WTC11 (cell line): Measurements from ENCODE around the gene NTN5. TPM values are rescaled to one million over a fixed set of nuclear protein-coding genes. Genes with fewer than 3 reads are reported as not detected.
A peak's percentile ranks its signal among the peaks of the same experiment; 100 is the strongest.

Experiments used
- ATAC-seq: fragments of 200-7000 bp; cut with Tn5 transposase; 2 replicates; pipeline ENCODE4 v1.10.0; 2021; ENCODE audit warnings: mild to moderate bottlenecking, moderate library complexity
- CTCF ChIA-PET: fragments of 300-600 bp; sonication (Branson Sonifier 250); formaldehyde crosslinking; loops from one replicate; lab custom pipeline; 2021; ENCODE audit warnings: antibody characterized with exemption; lab: Charles Lee
- POLR2A ChIA-PET: fragments of 350-600 bp; sonication (Branson Sonifier 250); formaldehyde crosslinking; loops from one replicate; lab custom pipeline; 2021; ENCODE audit warnings: antibody characterized with exemption; lab: Charles Lee
- DNase-seq: peaks from one replicate; pipeline ENCODE4 v3.0.0; 2021; ENCODE audit warnings: low spot score
- H3K27ac Mint-ChIP-seq: 2 replicates; pipeline ENCODE4 v1.8.0; 2021; ENCODE audit warnings: mixed read lengths
- H3K27me3 Mint-ChIP-seq: 2 replicates; pipeline ENCODE4 v1.8.0; 2021; ENCODE audit warnings: low read depth, mild to moderate bottlenecking, moderate library complexity, mixed read lengths
- H3K36me3 Mint-ChIP-seq: 2 replicates; pipeline ENCODE4 v1.8.0; 2021; ENCODE audit warnings: mixed read lengths
- H3K4me1 Mint-ChIP-seq: 2 replicates; pipeline ENCODE4 v1.8.0; 2022; ENCODE audit warnings: mixed read lengths
- H3K4me3 Mint-ChIP-seq: 2 replicates; pipeline ENCODE4 v1.8.0; 2021; ENCODE audit warnings: mild to moderate bottlenecking, moderate library complexity, mixed read lengths
- H3K9me3 Mint-ChIP-seq: 2 replicates; pipeline ENCODE4 v1.8.0; 2021; ENCODE audit warnings: mixed read lengths
- CBFB ChIP-seq: sonication (generic); formaldehyde crosslinking; IDR thresholded peaks from 2 replicates; pipeline ENCODE4 v1.8.1; 2022; ENCODE audit warnings: mild to moderate bottlenecking, low read depth, missing genetic modification reagents
- ELF4 ChIP-seq: sonication (generic); formaldehyde crosslinking; IDR thresholded peaks from 2 replicates; pipeline ENCODE4 v1.8.1; 2022; ENCODE audit warnings: low read depth, mild to moderate bottlenecking, moderate library complexity, missing genetic modification reagents
- GTF2I ChIP-seq: fragments of 250-450 bp; sonication (Bioruptor Pico); conservative IDR thresholded peaks from 2 replicates; pipeline ENCODE4 v1.4.0; 2021; ENCODE audit warnings: mild to moderate bottlenecking
- IRF1 ChIP-seq: sonication (generic); formaldehyde crosslinking; IDR thresholded peaks from 2 replicates; pipeline ENCODE4 v1.8.0; 2023; ENCODE audit warnings: missing genetic modification reagents
- SMAD4 ChIP-seq: sonication (generic); formaldehyde crosslinking; IDR thresholded peaks from 2 replicates; pipeline ENCODE4 v1.8.0; 2022; ENCODE audit warnings: mild to moderate bottlenecking, missing genetic modification reagents
- ZNF232 ChIP-seq: sonication (generic); formaldehyde crosslinking; IDR thresholded peaks from 2 replicates; pipeline ENCODE4 v1.8.0; 2022; ENCODE audit warnings: mild to moderate bottlenecking, missing genetic modification reagents
- total RNA-seq: library from RNA; stranded (reverse); gene quantifications from 3 replicates; pipeline ENCODE4 v1.2.3, GENCODE V29; 2021
- TF ChIP-seq, protein P1 (sequence below): sonication (generic); formaldehyde crosslinking; IDR thresholded peaks from 2 replicates; pipeline ENCODE4 v1.8.1; 2022; ENCODE audit warnings: missing genetic modification reagents, borderline replicate concordance
- TF ChIP-seq, protein P2 (sequence below): sonication (generic); formaldehyde crosslinking; IDR thresholded peaks from 2 replicates; pipeline ENCODE4 v1.8.0; 2023; ENCODE audit warnings: mild to moderate bottlenecking, missing genetic modification reagents
- TF ChIP-seq, protein P3 (sequence below): fragments of 250-450 bp; sonication (Bioruptor Pico); conservative IDR thresholded peaks from 2 replicates; pipeline ENCODE4 v1.9.0; 2021; ENCODE audit warnings: mild to moderate bottlenecking
- TF ChIP-seq, protein P4 (sequence below): sonication (generic); formaldehyde crosslinking; IDR thresholded peaks from 2 replicates; pipeline ENCODE4 v1.8.1; 2023; ENCODE audit warnings: mild to moderate bottlenecking, missing genetic modification reagents, moderate library complexity
- TF ChIP-seq, protein P5 (sequence below): sonication (generic); formaldehyde crosslinking; IDR thresholded peaks from 2 replicates; pipeline ENCODE4 v1.8.1; 2023; ENCODE audit warnings: mild to moderate bottlenecking, moderate library complexity, missing genetic modification reagents
- TF ChIP-seq, protein P6 (sequence below): sonication (generic); formaldehyde crosslinking; IDR thresholded peaks from 2 replicates; pipeline ENCODE4 v1.8.0; 2022; ENCODE audit warnings: mild to moderate bottlenecking, missing genetic modification reagents
- TF ChIP-seq, protein P7 (sequence below): fragments of 250-450 bp; sonication (Bioruptor Pico); IDR thresholded peaks from 2 replicates; pipeline ENCODE4 v1.8.0; 2021; ENCODE audit warnings: mild to moderate bottlenecking
- TF ChIP-seq, protein P8 (sequence below): sonication (generic); formaldehyde crosslinking; IDR thresholded peaks from 2 replicates; pipeline ENCODE4 v1.8.1; 2023; ENCODE audit warnings: mild to moderate bottlenecking, missing genetic modification reagents, borderline replicate concordance

The NTN5 gene
- total RNA-seq, 1 experiment from 2014 or later = 0.28 TPM

GRCh38 chr19:48720613-48721296 lies 47.9 kb upstream of the NTN5 start (continued):
- TF ChIP-seq, protein P1, sequence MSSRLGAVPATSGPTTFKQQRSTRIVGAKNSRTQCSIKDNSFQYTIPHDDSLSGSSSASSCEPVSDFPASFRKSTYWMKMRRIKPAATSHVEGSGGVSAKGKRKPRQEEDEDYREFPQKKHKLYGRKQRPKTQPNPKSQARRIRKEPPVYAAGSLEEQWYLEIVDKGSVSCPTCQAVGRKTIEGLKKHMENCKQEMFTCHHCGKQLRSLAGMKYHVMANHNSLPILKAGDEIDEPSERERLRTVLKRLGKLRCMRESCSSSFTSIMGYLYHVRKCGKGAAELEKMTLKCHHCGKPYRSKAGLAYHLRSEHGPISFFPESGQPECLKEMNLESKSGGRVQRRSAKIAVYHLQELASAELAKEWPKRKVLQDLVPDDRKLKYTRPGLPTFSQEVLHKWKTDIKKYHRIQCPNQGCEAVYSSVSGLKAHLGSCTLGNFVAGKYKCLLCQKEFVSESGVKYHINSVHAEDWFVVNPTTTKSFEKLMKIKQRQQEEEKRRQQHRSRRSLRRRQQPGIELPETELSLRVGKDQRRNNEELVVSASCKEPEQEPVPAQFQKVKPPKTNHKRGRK = no peak
- TF ChIP-seq GTF2I (CRISPR knock-in tag) (no peak), ZNF232 (CRISPR knock-in tag) (0 out of 2 replicates have a peak, but pooled peaks have one; percentile 23), ELF4 (CRISPR knock-in tag) (no peak)
- TF ChIP-seq, all 79 proteins: peak for 10

GRCh38 chr19:48720251-48720612 lies 47.4 kb upstream of the NTN5 start:
- ChIA-PET CTCF (interaction anchor here (0.7 to 1.5 kb wide), 8 partner anchors 8 to 122 kb away, joined by 3 to 16 read pairs (median 4); no protein-coding TSS in a partner anchor), POLR2A (interaction anchor here (0.9 to 1.0 kb wide), 2 partner anchors 19 to 45 kb away, joined by 3 to 4 read pairs; no protein-coding TSS in a partner anchor)
- H3K27me3 Mint-ChIP-seq = no peaks in the 10 kb centered on the region
- no peaks in the 10 kb centered on the region; the same call in 1 of the 2 replicates for H3K36me3 Mint-ChIP-seq
- H3K27ac Mint-ChIP-seq = no peak overlapping the region
- no peak for TF ChIP-seq SMAD4 (CRISPR knock-in tag)
- TF ChIP-seq, protein P2, sequence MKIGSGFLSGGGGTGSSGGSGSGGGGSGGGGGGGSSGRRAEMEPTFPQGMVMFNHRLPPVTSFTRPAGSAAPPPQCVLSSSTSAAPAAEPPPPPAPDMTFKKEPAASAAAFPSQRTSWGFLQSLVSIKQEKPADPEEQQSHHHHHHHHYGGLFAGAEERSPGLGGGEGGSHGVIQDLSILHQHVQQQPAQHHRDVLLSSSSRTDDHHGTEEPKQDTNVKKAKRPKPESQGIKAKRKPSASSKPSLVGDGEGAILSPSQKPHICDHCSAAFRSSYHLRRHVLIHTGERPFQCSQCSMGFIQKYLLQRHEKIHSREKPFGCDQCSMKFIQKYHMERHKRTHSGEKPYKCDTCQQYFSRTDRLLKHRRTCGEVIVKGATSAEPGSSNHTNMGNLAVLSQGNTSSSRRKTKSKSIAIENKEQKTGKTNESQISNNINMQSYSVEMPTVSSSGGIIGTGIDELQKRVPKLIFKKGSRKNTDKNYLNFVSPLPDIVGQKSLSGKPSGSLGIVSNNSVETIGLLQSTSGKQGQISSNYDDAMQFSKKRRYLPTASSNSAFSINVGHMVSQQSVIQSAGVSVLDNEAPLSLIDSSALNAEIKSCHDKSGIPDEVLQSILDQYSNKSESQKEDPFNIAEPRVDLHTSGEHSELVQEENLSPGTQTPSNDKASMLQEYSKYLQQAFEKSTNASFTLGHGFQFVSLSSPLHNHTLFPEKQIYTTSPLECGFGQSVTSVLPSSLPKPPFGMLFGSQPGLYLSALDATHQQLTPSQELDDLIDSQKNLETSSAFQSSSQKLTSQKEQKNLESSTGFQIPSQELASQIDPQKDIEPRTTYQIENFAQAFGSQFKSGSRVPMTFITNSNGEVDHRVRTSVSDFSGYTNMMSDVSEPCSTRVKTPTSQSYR (CRISPR knock-in tag) = no peak
- no peak for TF ChIP-seq CBFB (CRISPR knock-in tag)
- TF ChIP-seq, protein P3, sequence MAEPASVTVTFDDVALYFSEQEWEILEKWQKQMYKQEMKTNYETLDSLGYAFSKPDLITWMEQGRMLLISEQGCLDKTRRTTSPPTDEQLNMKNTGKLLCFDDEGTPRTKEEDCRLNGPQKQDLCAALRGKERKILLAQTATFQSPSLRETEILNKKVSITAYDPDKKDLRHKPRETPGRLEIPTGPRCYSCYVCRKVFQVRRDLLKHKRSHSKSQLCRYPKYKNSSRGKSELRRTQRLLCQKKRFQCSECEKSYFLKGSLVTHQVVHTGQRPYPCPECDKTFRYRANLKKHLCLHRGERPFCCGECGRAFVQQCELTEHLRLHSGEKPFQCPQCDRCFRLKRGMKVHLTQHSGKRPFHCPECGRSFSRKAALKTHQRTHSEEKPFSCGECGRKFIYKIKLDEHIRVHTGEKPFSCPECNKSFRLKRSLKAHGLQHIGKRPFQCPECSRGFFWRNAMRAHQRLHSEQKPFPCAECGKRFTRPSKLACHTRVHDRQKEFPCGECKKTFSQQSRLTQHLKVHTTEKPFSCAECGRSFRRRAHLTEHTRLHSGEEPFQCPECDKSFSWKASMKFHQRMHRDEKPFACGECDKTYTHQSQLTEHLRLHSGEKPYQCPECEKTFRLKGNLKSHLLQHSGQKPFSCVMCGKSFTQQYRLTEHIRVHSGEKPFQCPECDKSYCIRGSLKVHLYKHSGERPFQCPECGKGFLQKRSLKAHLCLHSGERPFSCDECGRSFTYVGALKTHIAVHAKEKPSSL = no peak
- TF ChIP-seq, protein P4, sequence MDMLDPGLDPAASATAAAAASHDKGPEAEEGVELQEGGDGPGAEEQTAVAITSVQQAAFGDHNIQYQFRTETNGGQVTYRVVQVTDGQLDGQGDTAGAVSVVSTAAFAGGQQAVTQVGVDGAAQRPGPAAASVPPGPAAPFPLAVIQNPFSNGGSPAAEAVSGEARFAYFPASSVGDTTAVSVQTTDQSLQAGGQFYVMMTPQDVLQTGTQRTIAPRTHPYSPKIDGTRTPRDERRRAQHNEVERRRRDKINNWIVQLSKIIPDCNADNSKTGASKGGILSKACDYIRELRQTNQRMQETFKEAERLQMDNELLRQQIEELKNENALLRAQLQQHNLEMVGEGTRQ = no peak
- TF ChIP-seq, protein P5, sequence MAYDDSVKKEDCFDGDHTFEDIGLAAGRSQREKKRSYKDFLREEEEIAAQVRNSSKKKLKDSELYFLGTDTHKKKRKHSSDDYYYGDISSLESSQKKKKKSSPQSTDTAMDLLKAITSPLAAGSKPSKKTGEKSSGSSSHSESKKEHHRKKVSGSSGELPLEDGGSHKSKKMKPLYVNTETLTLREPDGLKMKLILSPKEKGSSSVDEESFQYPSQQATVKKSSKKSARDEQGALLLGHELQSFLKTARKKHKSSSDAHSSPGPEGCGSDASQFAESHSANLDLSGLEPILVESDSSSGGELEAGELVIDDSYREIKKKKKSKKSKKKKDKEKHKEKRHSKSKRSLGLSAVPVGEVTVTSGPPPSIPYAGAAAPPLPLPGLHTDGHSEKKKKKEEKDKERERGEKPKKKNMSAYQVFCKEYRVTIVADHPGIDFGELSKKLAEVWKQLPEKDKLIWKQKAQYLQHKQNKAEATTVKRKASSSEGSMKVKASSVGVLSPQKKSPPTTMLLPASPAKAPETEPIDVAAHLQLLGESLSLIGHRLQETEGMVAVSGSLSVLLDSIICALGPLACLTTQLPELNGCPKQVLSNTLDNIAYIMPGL (CRISPR knock-in tag) = no peak
- TF ChIP-seq, protein P6, sequence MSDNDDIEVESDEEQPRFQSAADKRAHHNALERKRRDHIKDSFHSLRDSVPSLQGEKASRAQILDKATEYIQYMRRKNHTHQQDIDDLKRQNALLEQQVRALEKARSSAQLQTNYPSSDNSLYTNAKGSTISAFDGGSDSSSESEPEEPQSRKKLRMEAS (CRISPR knock-in tag) = no peak
- no peak for TF ChIP-seq IRF1
- TF ChIP-seq, protein P7, sequence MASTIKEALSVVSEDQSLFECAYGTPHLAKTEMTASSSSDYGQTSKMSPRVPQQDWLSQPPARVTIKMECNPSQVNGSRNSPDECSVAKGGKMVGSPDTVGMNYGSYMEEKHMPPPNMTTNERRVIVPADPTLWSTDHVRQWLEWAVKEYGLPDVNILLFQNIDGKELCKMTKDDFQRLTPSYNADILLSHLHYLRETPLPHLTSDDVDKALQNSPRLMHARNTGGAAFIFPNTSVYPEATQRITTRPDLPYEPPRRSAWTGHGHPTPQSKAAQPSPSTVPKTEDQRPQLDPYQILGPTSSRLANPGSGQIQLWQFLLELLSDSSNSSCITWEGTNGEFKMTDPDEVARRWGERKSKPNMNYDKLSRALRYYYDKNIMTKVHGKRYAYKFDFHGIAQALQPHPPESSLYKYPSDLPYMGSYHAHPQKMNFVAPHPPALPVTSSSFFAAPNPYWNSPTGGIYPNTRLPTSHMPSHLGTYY (CRISPR knock-in tag) = no peak
- TF ChIP-seq, protein P8, sequence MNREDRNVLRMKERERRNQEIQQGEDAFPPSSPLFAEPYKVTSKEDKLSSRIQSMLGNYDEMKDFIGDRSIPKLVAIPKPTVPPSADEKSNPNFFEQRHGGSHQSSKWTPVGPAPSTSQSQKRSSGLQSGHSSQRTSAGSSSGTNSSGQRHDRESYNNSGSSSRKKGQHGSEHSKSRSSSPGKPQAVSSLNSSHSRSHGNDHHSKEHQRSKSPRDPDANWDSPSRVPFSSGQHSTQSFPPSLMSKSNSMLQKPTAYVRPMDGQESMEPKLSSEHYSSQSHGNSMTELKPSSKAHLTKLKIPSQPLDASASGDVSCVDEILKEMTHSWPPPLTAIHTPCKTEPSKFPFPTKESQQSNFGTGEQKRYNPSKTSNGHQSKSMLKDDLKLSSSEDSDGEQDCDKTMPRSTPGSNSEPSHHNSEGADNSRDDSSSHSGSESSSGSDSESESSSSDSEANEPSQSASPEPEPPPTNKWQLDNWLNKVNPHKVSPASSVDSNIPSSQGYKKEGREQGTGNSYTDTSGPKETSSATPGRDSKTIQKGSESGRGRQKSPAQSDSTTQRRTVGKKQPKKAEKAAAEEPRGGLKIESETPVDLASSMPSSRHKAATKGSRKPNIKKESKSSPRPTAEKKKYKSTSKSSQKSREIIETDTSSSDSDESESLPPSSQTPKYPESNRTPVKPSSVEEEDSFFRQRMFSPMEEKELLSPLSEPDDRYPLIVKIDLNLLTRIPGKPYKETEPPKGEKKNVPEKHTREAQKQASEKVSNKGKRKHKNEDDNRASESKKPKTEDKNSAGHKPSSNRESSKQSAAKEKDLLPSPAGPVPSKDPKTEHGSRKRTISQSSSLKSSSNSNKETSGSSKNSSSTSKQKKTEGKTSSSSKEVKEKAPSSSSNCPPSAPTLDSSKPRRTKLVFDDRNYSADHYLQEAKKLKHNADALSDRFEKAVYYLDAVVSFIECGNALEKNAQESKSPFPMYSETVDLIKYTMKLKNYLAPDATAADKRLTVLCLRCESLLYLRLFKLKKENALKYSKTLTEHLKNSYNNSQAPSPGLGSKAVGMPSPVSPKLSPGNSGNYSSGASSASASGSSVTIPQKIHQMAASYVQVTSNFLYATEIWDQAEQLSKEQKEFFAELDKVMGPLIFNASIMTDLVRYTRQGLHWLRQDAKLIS = no peak
- no peak for DNase-seq
- ATAC-seq = no peak
- H3K4me1 Mint-ChIP-seq = peaks cover 33% of the 10 kb centered on the region
- peak overlapping the region; percentile 97 for H3K4me3 Mint-ChIP-seq
- no peaks in the 10 kb centered on the region; the same call in 1 of the 2 replicates for H3K9me3 Mint-ChIP-seq
